Liver (tissue), 3 donors: ENCODE measurements around the gene TCF7L1.

Experiments
- CTCF ChIP-seq: fragments of 150-350 bp; IDR thresholded peaks from 2 replicates; pipeline ENCODE4 v1.5.1; 2017; ENCODE audit warnings: improper control_type of control experiment, low read depth, low read length; ENCODE audit not compliant: missing input control
- RAD21 ChIP-seq, 2 donors: IDR thresholded peaks; 2 replicates each; pipeline ENCODE4 v1.6.1; 2016; ENCODE audit warnings: antibody characterized with exemption in 2 of 2, mild to moderate bottlenecking in 2 of 2
- donor health status: healthy.
- donor health status: healthy.

GRCh38 chr2:85148190-85148589, 15.0 kb downstream of the TCF7L1 start:
- TF ChIP-seq RAD21 (IDR thresholded peaks at IDR 0.05) (no peak), CTCF (no peak)
